ENCODE data around the gene ZP4. TPM values are rescaled to one million over a fixed set of nuclear protein-coding genes. Genes with fewer than 3 reads are reported as not detected.

The ZP4 gene
- total RNA-seq, 4 donors from 2014 or later, result not detected

DNA sequence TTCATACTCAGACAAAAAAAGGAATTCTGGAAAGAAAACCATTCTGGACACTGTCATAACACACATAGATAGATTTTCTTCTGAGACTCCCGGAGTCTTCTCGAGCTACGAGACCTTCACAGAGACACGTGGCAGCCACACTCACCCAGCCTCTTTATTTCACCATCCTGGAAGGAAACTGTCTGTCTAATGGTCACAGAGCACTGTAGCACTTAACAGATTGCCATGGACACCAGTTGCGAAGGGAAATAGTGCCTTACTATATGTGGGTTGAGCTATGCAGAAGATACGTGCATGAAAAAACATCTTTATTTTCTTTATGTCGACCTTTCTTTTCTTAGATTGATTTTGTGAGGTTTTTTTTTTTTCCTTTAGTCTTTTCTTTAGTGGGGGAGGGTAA lies 57.9 kb downstream of the ZP4 start:
- DNase-seq, result no peak
- Histone ChIP-seq H3K9me3 (no peaks in the 10 kb centered on the region), H3K36me3 (no peaks in the 10 kb centered on the region), H3K27me3 (no peaks in the 10 kb centered on the region), H3K4me1 (no peaks in the 10 kb centered on the region), H3K27ac (no peak overlapping the region), H3K4me3 (no peak overlapping the region)
- TF ChIP-seq, protein P1, sequence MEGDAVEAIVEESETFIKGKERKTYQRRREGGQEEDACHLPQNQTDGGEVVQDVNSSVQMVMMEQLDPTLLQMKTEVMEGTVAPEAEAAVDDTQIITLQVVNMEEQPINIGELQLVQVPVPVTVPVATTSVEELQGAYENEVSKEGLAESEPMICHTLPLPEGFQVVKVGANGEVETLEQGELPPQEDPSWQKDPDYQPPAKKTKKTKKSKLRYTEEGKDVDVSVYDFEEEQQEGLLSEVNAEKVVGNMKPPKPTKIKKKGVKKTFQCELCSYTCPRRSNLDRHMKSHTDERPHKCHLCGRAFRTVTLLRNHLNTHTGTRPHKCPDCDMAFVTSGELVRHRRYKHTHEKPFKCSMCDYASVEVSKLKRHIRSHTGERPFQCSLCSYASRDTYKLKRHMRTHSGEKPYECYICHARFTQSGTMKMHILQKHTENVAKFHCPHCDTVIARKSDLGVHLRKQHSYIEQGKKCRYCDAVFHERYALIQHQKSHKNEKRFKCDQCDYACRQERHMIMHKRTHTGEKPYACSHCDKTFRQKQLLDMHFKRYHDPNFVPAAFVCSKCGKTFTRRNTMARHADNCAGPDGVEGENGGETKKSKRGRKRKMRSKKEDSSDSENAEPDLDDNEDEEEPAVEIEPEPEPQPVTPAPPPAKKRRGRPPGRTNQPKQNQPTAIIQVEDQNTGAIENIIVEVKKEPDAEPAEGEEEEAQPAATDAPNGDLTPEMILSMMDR (IDR thresholded peaks at IDR 0.05), result no peak
- TF ChIP-seq POLR2A (IDR thresholded peaks at IDR 0.05), result no peak
- 70 to 74% methylated on average over 7 of the region's 7 CpGs for WGBS, 2 donors
- intact Hi-C loops (cut with DNase I), result no loop called here
